ENCODE data around the gene GNB1. TPM values are rescaled to one million over a fixed set of nuclear protein-coding genes. Genes with fewer than 3 reads are reported as not detected.

GNB1 gene
- polyA plus RNA-seq, 2 donors: 43.3 to 66.1 TPM

DNA sequence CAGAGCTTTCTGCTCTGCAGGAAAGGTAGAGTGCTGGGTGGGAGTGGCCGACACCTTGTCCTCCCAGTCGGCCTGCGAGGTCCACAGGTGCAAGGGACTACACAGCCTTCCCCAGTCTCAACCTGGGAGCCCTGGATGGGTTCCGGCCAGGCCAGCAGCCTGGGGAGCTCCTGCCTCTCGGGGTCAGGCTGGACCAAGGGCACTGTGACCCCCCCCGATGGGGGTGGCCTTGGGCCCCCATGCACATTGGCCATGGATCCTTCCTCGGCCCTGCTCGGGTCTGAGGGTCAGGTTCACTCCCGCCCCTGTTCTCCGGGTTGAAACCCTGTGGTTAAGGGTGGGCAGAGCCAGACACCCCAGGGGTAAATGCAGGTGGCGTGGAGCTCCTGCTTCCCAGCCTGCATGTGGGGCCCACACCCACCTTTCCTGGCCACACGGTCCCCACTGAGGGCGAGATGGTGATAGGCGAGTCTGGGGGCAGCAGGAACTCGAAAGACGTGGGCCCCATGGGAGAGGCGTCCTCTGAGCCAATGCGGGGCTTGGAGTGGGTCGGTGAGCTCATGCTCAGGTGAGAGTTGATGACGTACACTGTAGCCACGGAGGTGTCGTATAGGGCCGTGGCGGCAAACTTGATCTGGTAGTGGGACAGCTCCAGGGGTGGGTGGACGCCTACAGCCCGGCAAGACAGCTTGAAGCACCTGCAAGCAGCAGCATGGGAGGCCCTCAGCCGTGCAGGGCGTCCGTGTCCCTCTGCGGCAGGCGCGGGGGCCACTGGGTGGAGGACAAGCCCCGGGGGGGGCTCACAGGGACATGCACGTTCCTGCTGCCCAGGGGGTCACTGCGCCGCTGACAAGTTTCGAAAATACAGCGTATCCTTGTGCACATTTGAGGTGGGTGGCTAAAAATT lies 39.0 kb upstream of the GNB1 start:
- Histone ChIP-seq H3K4me1 (ENCODE audit: control insufficient read depth in 2 of 2, insufficient read depth in 2 of 2, low read length in 1 of 2) (no peaks in the 10 kb centered on the region), H3K36me3 (ENCODE audit: control insufficient read depth in 2 of 2, insufficient read depth in 2 of 2, low read length in 1 of 2) (no peaks in the 10 kb centered on the region), H3K9me3 (ENCODE audit: control insufficient read depth in 2 of 2, insufficient read depth in 1 of 2, low read depth in 1 of 2, low read length in 1 of 2) (peaks cover 0 to 3% of the 10 kb centered on the region in 2 donors), H3K4me3 (ENCODE audit: low read depth in 1 of 2, low read length in 2 of 2) (no peak overlapping the region), H3K27ac (ENCODE audit: low read depth in 2 of 2, low read length in 1 of 2) (no peak overlapping the region), H3K27me3 (ENCODE audit: control insufficient read depth in 1 of 2, insufficient read depth in 2 of 2, low read length in 2 of 2) (no peaks in the 10 kb centered on the region)
- 84% methylated on average over 38 of the region's 38 CpGs for WGBS, 2 donors

- H3K36me3 ChIP-seq (ENCODE audit: control insufficient read depth in 2 of 2, insufficient read depth in 2 of 2, low read length in 1 of 2): no peaks in the 10 kb centered on the region
- 63 to 64% methylated on average over 9 to 10 of the region's 10 CpGs for WGBS, 2 donors
- H3K9me3 ChIP-seq (ENCODE audit: control insufficient read depth in 2 of 2, insufficient read depth in 1 of 2, low read depth in 1 of 2, low read length in 1 of 2): peaks cover 0 to 2% of the 10 kb centered on the region in 2 donors
- peaks cover 0 to 3% of the 10 kb centered on the region in 2 donors for H3K4me1 ChIP-seq (ENCODE audit: control insufficient read depth in 2 of 2, insufficient read depth in 2 of 2, low read length in 1 of 2)
- no peak overlapping the region for H3K27ac ChIP-seq (ENCODE audit: low read depth in 2 of 2, low read length in 1 of 2)
- no peaks in the 10 kb centered on the region for H3K27me3 ChIP-seq (ENCODE audit: control insufficient read depth in 1 of 2, insufficient read depth in 2 of 2, low read length in 2 of 2)
- no peak overlapping the region for H3K4me3 ChIP-seq (ENCODE audit: low read depth in 1 of 2, low read length in 2 of 2)
Measured at GRCh38 chr1:1929102-1929638, 38.3 kb upstream of the GNB1 start.

- H3K27me3 ChIP-seq (ENCODE audit: control insufficient read depth in 1 of 2, insufficient read depth in 2 of 2, low read length in 2 of 2): no peaks in the 10 kb centered on the region
- no peak overlapping the region for H3K27ac ChIP-seq (ENCODE audit: low read depth in 2 of 2, low read length in 1 of 2)
- H3K4me1 ChIP-seq (ENCODE audit: control insufficient read depth in 2 of 2, insufficient read depth in 2 of 2, low read length in 1 of 2): peaks cover 0 to 3% of the 10 kb centered on the region in 2 donors
- H3K36me3 ChIP-seq (ENCODE audit: control insufficient read depth in 2 of 2, insufficient read depth in 2 of 2, low read length in 1 of 2): no peaks in the 10 kb centered on the region
- WGBS, 2 donors: 63% methylated on average over 30 to 33 of the region's 34 CpGs
- H3K9me3 ChIP-seq (ENCODE audit: control insufficient read depth in 2 of 2, insufficient read depth in 1 of 2, low read depth in 1 of 2, low read length in 1 of 2): peaks cover 0 to 2% of the 10 kb centered on the region in 2 donors
- no peak overlapping the region for H3K4me3 ChIP-seq (ENCODE audit: low read depth in 1 of 2, low read length in 2 of 2)
Measured at GRCh38 chr1:1928231-1929101, 37.6 kb upstream of the GNB1 start.

DNA sequence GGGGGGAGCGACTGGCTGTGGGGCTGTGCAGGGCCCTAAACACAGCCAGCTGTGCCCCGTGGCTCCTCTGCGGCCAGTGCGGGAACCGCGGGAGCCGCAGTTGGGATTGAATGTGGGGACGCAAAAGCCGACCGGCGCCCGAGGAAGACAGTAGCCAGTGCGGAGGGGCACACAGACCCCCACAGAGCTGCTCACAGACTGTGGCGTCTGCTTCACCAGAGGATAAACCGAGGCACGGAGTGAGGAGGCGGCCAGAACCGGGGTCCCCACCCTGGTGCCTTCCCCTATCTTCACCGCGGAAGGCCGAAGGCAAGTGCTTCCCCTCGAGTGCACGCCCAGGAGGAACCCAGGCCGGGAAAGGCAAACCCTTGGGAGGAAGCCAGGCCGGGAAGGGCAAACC lies 36.9 kb upstream of the GNB1 start:
- Histone ChIP-seq H3K4me1 (ENCODE audit: control insufficient read depth in 2 of 2, insufficient read depth in 2 of 2, low read length in 1 of 2) (peaks cover 0 to 3% of the 10 kb centered on the region in 2 donors), H3K36me3 (ENCODE audit: control insufficient read depth in 2 of 2, insufficient read depth in 2 of 2, low read length in 1 of 2) (no peaks in the 10 kb centered on the region), H3K4me3 (ENCODE audit: low read depth in 1 of 2, low read length in 2 of 2) (no peak overlapping the region), H3K9me3 (ENCODE audit: control insufficient read depth in 2 of 2, insufficient read depth in 1 of 2, low read depth in 1 of 2, low read length in 1 of 2) (peaks cover 0 to 2% of the 10 kb centered on the region in 2 donors), H3K27ac (ENCODE audit: low read depth in 2 of 2, low read length in 1 of 2) (no peak overlapping the region), H3K27me3 (ENCODE audit: control insufficient read depth in 1 of 2, insufficient read depth in 2 of 2, low read length in 2 of 2) (no peaks in the 10 kb centered on the region)
- 66 to 74% methylated on average over 25 of the region's 25 CpGs for WGBS, 2 donors

- no peaks in the 10 kb centered on the region for H3K36me3 ChIP-seq (ENCODE audit: control insufficient read depth in 2 of 2, insufficient read depth in 2 of 2, low read length in 1 of 2)
- 70 to 74% methylated on average over 21 of the region's 21 CpGs for WGBS, 2 donors
- peaks cover 0 to 2% of the 10 kb centered on the region in 2 donors for H3K9me3 ChIP-seq (ENCODE audit: control insufficient read depth in 2 of 2, insufficient read depth in 1 of 2, low read depth in 1 of 2, low read length in 1 of 2)
Measured at GRCh38 chr1:1926886-1927660, 36.2 kb upstream of the GNB1 start.

GRCh38 chr1:1926346-1926811 lies 35.5 kb upstream of the GNB1 start:
- peaks cover 0 to 3% of the 10 kb centered on the region in 2 donors for H3K4me1 ChIP-seq (ENCODE audit: control insufficient read depth in 2 of 2, insufficient read depth in 2 of 2, low read length in 1 of 2)
- H3K27me3 ChIP-seq (ENCODE audit: control insufficient read depth in 1 of 2, insufficient read depth in 2 of 2, low read length in 2 of 2): no peaks in the 10 kb centered on the region
- no peaks in the 10 kb centered on the region for H3K36me3 ChIP-seq (ENCODE audit: control insufficient read depth in 2 of 2, insufficient read depth in 2 of 2, low read length in 1 of 2)
- H3K9me3 ChIP-seq (ENCODE audit: control insufficient read depth in 2 of 2, insufficient read depth in 1 of 2, low read depth in 1 of 2, low read length in 1 of 2): peaks cover 0 to 2% of the 10 kb centered on the region in 2 donors
- H3K4me3 ChIP-seq (ENCODE audit: low read depth in 1 of 2, low read length in 2 of 2): no peak overlapping the region
- no peak overlapping the region for H3K27ac ChIP-seq (ENCODE audit: low read depth in 2 of 2, low read length in 1 of 2)
- WGBS, 2 donors: 77 to 79% methylated on average over 26 of the region's 26 CpGs

More at GRCh38 chr1:1926886-1927660, 36.2 kb upstream of the GNB1 start:
- peaks cover 0 to 3% of the 10 kb centered on the region in 2 donors for H3K4me1 ChIP-seq (ENCODE audit: control insufficient read depth in 2 of 2, insufficient read depth in 2 of 2, low read length in 1 of 2)
- no peaks in the 10 kb centered on the region for H3K27me3 ChIP-seq (ENCODE audit: control insufficient read depth in 1 of 2, insufficient read depth in 2 of 2, low read length in 2 of 2)
- H3K4me3 ChIP-seq (ENCODE audit: low read depth in 1 of 2, low read length in 2 of 2): no peak overlapping the region
- H3K27ac ChIP-seq (ENCODE audit: low read depth in 2 of 2, low read length in 1 of 2): no peak overlapping the region

GRCh38 chr1:1925437-1926345 lies 34.8 kb upstream of the GNB1 start:
- Histone ChIP-seq H3K4me1 (ENCODE audit: control insufficient read depth in 2 of 2, insufficient read depth in 2 of 2, low read length in 1 of 2) (peaks cover 0 to 3% of the 10 kb centered on the region in 2 donors), H3K36me3 (ENCODE audit: control insufficient read depth in 2 of 2, insufficient read depth in 2 of 2, low read length in 1 of 2) (no peaks in the 10 kb centered on the region), H3K27ac (ENCODE audit: low read depth in 2 of 2, low read length in 1 of 2) (no peak overlapping the region), H3K9me3 (ENCODE audit: control insufficient read depth in 2 of 2, insufficient read depth in 1 of 2, low read depth in 1 of 2, low read length in 1 of 2) (peaks cover 0 to 2% of the 10 kb centered on the region in 2 donors), H3K27me3 (ENCODE audit: control insufficient read depth in 1 of 2, insufficient read depth in 2 of 2, low read length in 2 of 2) (no peaks in the 10 kb centered on the region), H3K4me3 (ENCODE audit: low read depth in 1 of 2, low read length in 2 of 2) (no peak overlapping the region)
- 81 to 82% methylated on average over 27 of the region's 27 CpGs for WGBS, 2 donors

DNA sequence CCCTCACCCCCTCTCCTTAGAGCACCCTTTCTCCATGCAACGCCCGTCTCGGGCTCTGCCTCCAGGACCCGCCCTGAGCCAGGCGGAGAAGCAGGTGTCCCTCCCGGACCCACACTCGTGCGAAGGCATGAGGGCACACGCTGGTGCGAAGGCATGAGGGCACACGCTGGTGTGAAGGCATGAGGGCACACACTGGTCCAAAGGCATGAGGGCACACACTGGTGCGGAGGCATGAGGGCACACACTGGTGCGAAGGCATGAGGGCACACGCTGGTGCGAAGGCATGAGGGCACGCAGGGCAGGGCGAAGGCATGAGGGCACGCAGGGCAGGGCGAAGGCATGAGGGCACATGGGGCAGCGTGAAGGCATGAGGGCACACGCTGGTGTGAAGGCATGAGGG lies 34.0 kb upstream of the GNB1 start:
- no peak overlapping the region for H3K4me3 ChIP-seq (ENCODE audit: low read depth in 1 of 2, low read length in 2 of 2)
- no peaks in the 10 kb centered on the region for H3K36me3 ChIP-seq (ENCODE audit: control insufficient read depth in 2 of 2, insufficient read depth in 2 of 2, low read length in 1 of 2)
- no peaks in the 10 kb centered on the region for H3K27me3 ChIP-seq (ENCODE audit: control insufficient read depth in 1 of 2, insufficient read depth in 2 of 2, low read length in 2 of 2)
- peaks cover 0 to 3% of the 10 kb centered on the region in 2 donors for H3K4me1 ChIP-seq (ENCODE audit: control insufficient read depth in 2 of 2, insufficient read depth in 2 of 2, low read length in 1 of 2)
- H3K27ac ChIP-seq (ENCODE audit: low read depth in 2 of 2, low read length in 1 of 2): no peak overlapping the region
- 82 to 83% methylated on average over 21 of the region's 21 CpGs for WGBS, 2 donors
- H3K9me3 ChIP-seq (ENCODE audit: control insufficient read depth in 2 of 2, insufficient read depth in 1 of 2, low read depth in 1 of 2, low read length in 1 of 2): peaks cover 0 to 2% of the 10 kb centered on the region in 2 donors
